ENCODE measurements around the gene COL17A1.

COL17A1 gene

GRCh38 chr10:103983367-103983911, 102.2 kb downstream of the COL17A1 start:
- DNase-seq, result no peak

DNA sequence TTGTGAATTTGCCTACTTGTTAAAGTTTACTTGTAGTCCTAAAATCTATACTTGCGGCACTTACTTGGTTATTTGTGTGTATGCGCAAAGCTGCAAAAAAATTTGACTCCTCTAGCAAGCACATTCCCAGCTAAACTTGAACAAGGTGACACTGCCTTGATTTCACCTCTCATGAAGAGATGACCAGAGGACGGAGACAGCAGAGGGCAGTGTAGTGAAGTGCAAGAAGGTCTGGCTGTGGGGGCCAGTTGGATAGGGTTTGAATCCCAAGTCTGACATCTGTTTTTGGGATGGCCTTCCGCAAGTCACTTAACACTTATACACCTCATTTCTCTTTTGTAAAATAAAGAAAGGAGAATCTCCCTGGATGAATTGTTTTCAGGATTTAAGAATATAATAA, 103.0 kb downstream of the COL17A1 start:
- DNase-seq, result no peak
